HFFc6 (cell line): ENCODE data around the gene CENPV. TPM values are rescaled to one million over a fixed set of nuclear protein-coding genes. Genes with fewer than 3 reads are reported as not detected.
A peak's percentile ranks its signal among the peaks of the same experiment; 100 is the strongest.
"Not testable (repeated sequence)": the region's sequence is repeated elsewhere in the genome, so short reads cannot be mapped to it uniquely, and the experiment has no call there.

Experiments
- DNase-seq: peaks from one replicate; pipeline ENCODE4 v3.0.0-alpha.2; 2018
- H3K27ac Mint-ChIP-seq: 2 replicates; pipeline ENCODE4 v1.8.0; 2020; ENCODE audit warnings: mild to moderate bottlenecking, mixed read lengths
- H3K27me3 Mint-ChIP-seq: 2 replicates; pipeline ENCODE4 v1.8.0; 2021; ENCODE audit warnings: mild to moderate bottlenecking, moderate library complexity, mixed read lengths; ENCODE audit not compliant: insufficient read depth
- H3K36me3 Mint-ChIP-seq: 2 replicates; pipeline ENCODE4 v1.8.0; 2021; ENCODE audit warnings: low read depth, mixed read lengths
- H3K4me1 Mint-ChIP-seq: 2 replicates; pipeline ENCODE4 v1.8.0; 2020; ENCODE audit warnings: low read depth, mixed read lengths
- H3K4me3 Mint-ChIP-seq: 2 replicates; pipeline ENCODE4 v1.8.0; 2020; ENCODE audit warnings: mild to moderate bottlenecking, moderate library complexity, mixed read lengths
- H3K9me3 Mint-ChIP-seq: 2 replicates; pipeline ENCODE4 v1.8.0; 2020; ENCODE audit warnings: mild to moderate bottlenecking, mixed read lengths
- long read RNA-seq: library from polyadenylated mRNA; unstranded; transcript quantifications from one replicate; pipeline ENCODE4 v2.0.0, GENCODE V29; 2019
- total RNA-seq, 6 experiments: library from RNA; stranded (reverse); fragmentation: NEBNext Ultra II Directional; extraction: Animal tissue kit (Norgen Biotek cat#: 25700); gene quantifications; 2 replicates in 1 of 6; 3 replicates in 5 of 6; pipeline ENCODE4 v1.2.3, GENCODE V29; 2021
- TF ChIP-seq, protein P1 (sequence below): fragments of 200-600 bp; sonication (generic); IDR thresholded peaks from 2 replicates; pipeline ENCODE4 v1.5.0; 2021; ENCODE audit warnings: antibody characterized with exemption, mild to moderate bottlenecking

CENPV gene
- total RNA-seq: 10 to 100 TPM; 12.2 to 22.4 (median 15.2) TPM
- long read RNA-seq, partial matches to known transcripts: 0 of 1 reads
- long read RNA-seq, other reads (novel, unspliced or antisense): 1 of 1 reads

DNA sequence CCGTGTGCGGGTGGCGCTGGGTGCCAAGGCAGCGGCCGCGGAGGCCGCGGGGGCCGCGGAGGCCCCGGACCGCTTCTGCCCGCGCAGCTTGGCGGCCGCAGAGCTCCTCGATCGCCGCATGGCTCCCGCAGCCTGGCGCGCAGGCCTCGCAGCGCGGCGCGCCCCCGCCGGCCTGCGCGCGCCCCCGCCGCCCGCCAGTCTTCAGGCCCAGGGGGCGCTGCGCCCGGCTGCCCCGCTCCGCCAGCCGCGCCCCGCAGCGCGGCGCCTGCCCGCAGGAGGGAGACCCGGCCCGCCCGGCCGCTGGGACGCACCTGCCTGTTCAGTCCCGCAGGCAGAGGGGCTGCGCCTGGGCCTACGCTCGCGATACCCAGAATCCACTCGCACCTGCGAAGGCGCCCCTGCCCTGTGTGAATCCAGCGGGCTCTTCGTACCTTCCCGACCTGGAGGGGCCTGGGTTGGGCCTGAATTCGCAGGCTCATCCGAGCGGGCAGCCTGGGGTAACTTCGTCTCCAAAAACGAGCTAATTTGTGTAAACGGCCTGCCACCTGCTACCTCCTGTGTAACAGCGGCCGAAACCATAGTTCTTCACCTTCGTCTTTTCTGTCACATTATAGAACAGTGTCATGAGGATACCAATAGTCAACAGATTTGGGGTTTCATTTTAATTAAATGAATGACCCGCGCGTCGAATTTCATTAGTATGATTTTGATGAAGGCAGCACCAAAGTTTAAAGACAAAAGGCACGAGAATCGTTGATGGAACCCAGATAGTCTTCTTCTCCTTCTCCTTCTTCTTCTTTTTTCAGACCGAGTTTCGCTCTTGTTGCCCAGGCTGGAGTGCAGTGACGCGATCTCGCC, at the start of gene CENPV:
Gene CENPV (minus strand): TSS at position 153 of the 858 bp plus-strand sequence. CDS start 33 bp downstream, at position 120.
- Mint-ChIP-seq H3K4me1 (peaks cover 15% of the 10 kb centered on the region), H3K4me3 (peak within 1 kb of the TSS; percentile 92), H3K9me3 (no peaks in the 10 kb centered on the region), H3K27me3 (peaks cover 13% of the 10 kb centered on the region), H3K27ac (peak within 1 kb of the TSS; percentile 76), H3K36me3 (no peaks in the 10 kb centered on the region; the same call in 1 of the 2 replicates)
- DNase-seq: no peak
- TF ChIP-seq, protein P1, sequence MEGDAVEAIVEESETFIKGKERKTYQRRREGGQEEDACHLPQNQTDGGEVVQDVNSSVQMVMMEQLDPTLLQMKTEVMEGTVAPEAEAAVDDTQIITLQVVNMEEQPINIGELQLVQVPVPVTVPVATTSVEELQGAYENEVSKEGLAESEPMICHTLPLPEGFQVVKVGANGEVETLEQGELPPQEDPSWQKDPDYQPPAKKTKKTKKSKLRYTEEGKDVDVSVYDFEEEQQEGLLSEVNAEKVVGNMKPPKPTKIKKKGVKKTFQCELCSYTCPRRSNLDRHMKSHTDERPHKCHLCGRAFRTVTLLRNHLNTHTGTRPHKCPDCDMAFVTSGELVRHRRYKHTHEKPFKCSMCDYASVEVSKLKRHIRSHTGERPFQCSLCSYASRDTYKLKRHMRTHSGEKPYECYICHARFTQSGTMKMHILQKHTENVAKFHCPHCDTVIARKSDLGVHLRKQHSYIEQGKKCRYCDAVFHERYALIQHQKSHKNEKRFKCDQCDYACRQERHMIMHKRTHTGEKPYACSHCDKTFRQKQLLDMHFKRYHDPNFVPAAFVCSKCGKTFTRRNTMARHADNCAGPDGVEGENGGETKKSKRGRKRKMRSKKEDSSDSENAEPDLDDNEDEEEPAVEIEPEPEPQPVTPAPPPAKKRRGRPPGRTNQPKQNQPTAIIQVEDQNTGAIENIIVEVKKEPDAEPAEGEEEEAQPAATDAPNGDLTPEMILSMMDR: peak; percentile 22; the same call in 1 of the 2 replicates

DNA sequence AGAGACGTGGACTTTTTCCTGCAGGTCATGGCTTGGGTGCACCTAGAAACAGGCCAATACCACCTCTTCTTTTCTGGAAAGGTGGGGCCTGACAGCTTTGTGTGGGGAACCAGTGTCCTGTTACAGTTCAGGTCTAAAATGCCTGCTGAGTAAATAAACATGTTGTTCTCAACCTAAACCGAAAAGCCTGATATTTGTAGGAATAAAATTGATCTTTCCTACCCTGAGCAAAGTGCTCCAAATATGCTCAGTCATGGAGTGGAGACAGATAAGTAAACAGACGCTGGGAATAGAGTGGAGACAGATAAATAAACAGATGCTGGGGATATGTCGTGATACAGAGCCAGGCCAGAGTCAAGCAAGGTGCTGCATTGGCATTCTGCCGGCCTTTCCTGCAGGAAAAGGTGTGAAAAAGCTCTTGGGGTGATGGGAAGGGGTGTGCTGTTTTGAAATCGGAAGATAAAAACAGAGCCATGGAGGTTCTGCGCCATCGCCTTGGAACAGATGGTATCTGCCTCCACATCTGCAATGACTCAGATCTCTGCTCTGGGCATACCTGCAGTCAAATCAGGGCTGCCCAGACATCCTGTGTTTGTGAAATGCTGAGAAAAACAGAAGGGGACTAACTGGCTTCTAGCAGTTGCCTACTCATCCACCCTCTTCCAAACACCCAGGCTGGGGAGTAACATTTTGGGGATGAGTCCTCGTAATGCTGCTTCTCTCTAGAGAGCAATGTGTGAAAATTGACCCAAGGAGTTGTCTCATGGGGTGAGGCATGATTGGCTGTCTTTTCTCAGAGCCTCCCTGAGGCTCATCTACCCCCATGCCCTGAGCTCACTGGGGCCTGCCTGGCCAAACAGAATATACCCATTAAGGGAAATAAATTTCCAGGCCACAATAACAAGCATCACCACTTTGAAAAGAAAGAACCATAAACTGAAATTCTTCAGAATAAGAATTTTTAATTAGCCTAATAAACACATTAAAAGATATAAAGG, 45.3 kb upstream of the CENPV start:
- Mint-ChIP-seq H3K27me3 (no peaks in the 10 kb centered on the region; the same call in 1 of the 2 replicates), H3K4me1 (peaks cover 11% of the 10 kb centered on the region), H3K4me3 (no peak overlapping the region), H3K9me3 (no peaks in the 10 kb centered on the region), H3K36me3 (no peaks in the 10 kb centered on the region), H3K27ac (peak overlapping the region; percentile 1; the same call in 1 of the 2 replicates)
- TF ChIP-seq, protein P1: no peak
- DNase-seq: no peak

DNA sequence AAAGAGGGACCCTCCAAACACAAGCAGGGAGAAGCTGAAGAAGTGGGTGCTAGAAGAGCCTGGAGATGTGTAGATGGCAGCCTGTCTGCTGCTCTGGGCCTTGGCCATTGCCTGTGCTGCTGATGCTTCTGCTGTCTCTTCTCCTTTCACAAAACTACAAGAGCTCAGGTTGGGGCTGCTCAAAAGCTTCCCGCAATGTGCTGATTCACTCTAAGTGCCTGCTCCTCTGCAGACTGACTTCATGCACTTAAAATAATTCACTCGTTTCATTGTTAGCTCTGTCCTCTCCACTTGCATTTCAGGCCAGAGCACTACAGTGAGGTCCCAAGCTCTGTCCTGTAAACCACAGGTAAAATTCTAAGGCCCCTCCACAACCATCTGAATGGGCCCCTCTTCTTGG, 43.4 kb upstream of the CENPV start:
- not testable (repeated sequence) for H3K4me3 Mint-ChIP-seq, H3K27ac Mint-ChIP-seq, DNase-seq, H3K36me3 Mint-ChIP-seq, H3K27me3 Mint-ChIP-seq, H3K9me3 Mint-ChIP-seq
- H3K4me1 Mint-ChIP-seq: peaks cover 11% of the 10 kb centered on the region

DNA sequence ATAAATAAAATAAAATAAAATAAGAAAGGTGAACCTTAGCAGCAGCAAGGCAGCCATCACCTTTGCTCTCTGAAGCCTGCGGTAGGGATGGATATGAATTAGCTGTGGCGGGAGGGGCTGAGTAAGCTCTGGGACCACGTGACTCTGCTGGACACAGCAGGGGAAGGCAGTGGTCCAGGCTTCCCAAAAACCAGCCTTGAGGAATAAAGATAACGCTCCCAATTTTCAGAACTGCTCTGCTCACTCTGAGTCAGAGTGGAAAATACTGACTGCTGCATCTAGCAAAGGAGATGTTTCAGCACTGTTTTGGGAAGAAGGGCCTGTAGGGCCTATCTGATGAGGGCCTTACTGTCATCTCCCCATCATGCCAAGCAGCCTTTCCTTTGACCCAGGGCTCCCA, 42.6 kb upstream of the CENPV start:
- not testable (repeated sequence) for H3K9me3 Mint-ChIP-seq, H3K27ac Mint-ChIP-seq, H3K36me3 Mint-ChIP-seq, DNase-seq, H3K4me3 Mint-ChIP-seq
- Mint-ChIP-seq H3K4me1 (peaks cover 11% of the 10 kb centered on the region), H3K27me3 (peaks cover 10% of the 10 kb centered on the region)

DNA sequence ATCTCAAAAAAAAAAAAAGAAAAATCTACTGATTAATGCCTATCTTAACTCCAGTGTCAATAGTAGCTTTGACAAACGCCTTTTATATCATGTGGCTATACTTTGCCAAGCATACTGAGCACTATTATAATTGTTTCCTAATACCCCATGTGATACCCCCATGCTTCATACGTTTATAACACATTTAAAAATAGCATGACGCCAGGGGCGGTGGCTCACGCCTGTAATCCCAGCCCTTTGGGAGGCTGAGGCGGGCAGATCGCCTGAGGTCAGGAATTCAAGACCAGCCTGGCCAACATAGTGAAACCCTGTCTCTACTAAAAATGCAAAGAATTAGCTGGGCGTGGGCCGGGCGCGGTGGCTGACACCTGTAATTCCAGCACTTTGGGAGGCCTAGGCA, 39.2 kb upstream of the CENPV start:
- H3K9me3 Mint-ChIP-seq, H3K4me3 Mint-ChIP-seq, H3K4me1 Mint-ChIP-seq, DNase-seq, H3K27ac Mint-ChIP-seq, H3K36me3 Mint-ChIP-seq: not testable (repeated sequence)
- peaks cover 10% of the 10 kb centered on the region for H3K27me3 Mint-ChIP-seq

DNA sequence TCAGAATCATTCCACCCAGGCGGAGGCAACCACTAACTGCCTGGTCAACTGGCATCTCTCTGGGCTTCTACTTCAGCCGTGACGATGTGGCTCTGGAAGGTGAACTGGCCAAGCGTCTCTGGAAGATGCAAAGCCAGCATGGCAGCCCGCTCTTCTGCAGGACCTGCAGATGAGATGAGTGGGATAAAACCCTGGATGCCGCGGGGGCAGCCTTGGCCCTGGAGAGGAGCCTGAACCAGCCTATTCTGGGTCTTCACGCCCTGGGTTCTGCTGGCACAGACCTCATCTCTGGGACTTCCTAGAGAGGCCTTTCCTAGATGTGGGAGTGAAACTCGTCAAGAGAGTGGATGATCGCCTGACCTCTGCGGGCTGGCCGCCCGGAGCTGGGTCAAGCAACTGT, 38.2 kb upstream of the CENPV start:
- no peak for DNase-seq
- no peaks in the 10 kb centered on the region for H3K36me3 Mint-ChIP-seq
- 0 out of 2 replicates have a peak, but pooled peaks cover 4% of the 10 kb centered on the region for H3K4me1 Mint-ChIP-seq
- no peaks in the 10 kb centered on the region for H3K9me3 Mint-ChIP-seq
- H3K4me3 Mint-ChIP-seq: no peak overlapping the region
- TF ChIP-seq, protein P1: no peak
- H3K27ac Mint-ChIP-seq: no peak overlapping the region
- peaks cover 10% of the 10 kb centered on the region for H3K27me3 Mint-ChIP-seq

DNA sequence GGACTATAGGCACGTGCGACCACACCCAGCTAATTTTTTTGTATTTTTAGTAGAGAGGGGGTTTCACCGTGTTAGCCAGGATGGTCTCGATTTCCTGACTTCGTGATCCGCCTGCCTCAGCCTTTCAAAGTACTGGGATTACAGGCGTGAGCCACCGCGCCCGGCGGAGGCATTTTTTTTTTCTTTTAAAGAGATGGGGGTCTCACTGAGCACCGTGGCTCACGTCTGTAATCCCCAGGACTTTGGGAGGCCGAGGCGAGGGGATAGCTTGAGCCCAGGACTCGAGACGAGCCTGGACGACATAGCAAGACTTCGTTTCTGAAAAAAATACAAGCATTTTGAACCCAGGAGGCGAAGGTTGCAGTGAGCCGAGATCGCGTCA, 32.8 kb upstream of the CENPV start:
- Mint-ChIP-seq H3K36me3 (peaks cover 30% of the 10 kb centered on the region), H3K4me1 (peaks cover 35% of the 10 kb centered on the region), H3K4me3 (peak overlapping the region; percentile 90; the same call in 1 of the 2 replicates)
- not testable (repeated sequence) for H3K9me3 Mint-ChIP-seq, H3K27ac Mint-ChIP-seq, H3K27me3 Mint-ChIP-seq, DNase-seq
